K562 (cell line): ENCODE data around the gene SLC2A9. TPM values are rescaled to one million over a fixed set of nuclear protein-coding genes. Genes with fewer than 3 reads are reported as not detected.

Source experiments
- ATAC-seq: fragments of 200-7000 bp; cut with Tn5 transposase; 3 replicates; pipeline ENCODE4 v1.9.1; 2020; ENCODE audit warnings: moderate library complexity
- BruUV-seq: library from RNA; stranded (reverse); fragments of 400-500 nt; replicated peaks from 2 replicates; lab custom pipeline; 2021; lab: Mats Ljungman, UMichigan
- CTCF ChIA-PET: fragments of 300-600 bp; formaldehyde crosslinking; extraction: SDS; loops from one replicate; lab custom pipeline; 2021; ENCODE audit warnings: low intra/inter-chr PET ratio; lab: Yijun Ruan, JAX
- POLR2A ChIA-PET: fragments of 300-600, 350-650 bp; sonication (Branson Sonifier 250); formaldehyde crosslinking; extraction: SDS; loops from one replicate; lab custom pipeline; 2021; ENCODE audit warnings: antibody characterized with exemption, inconsistent platforms; lab: Yijun Ruan, JAX
- DNase-seq, 4 experiments: peaks; one replicate each; pipeline versions ENCODE4 v3.0.0 to v3.0.0-alpha.2; 2011 to 2018; ENCODE audit warnings: low spot score in 3 of 4, mixed read lengths in 3 of 4; ENCODE audit errors: extremely low read depth in 1 of 4
- FAIRE-seq: peaks from 2 replicates; lab custom pipeline; 2011; peaks lifted over from hg19 to GRCh38; lab: Jason Lieb, UNC
- H2AFZ ChIP-seq: 2 replicates; pipeline ENCODE4 v1.6.0; 2011; ENCODE audit warnings: low read depth, low read length, control low read depth, inconsistent platforms
- H3K27ac ChIP-seq: fragments of 200-600 bp; 3 replicates; pipeline ENCODE4 v1.8.0; 2011; ENCODE audit warnings: low read depth, mild to moderate bottlenecking, control low read depth, inconsistent platforms, low read length, moderate library complexity, mixed read lengths; ENCODE audit errors: extremely low read depth
- H3K27me3 ChIP-seq, 2 experiments: fragments of 300-600 bp in 1 of 2; 2 replicates in 1 of 2; 3 replicates in 1 of 2; pipeline versions ENCODE4 v1.6.0 to v1.8.0; 2011; ENCODE audit warnings: inconsistent platforms in 2 of 2, low read length in 2 of 2, mild to moderate bottlenecking in 1 of 2, mixed read lengths in 1 of 2, moderate library complexity in 1 of 2; ENCODE audit not compliant: control insufficient read depth in 2 of 2, insufficient read depth in 2 of 2
- H3K36me3 ChIP-seq: fragments of 300-600 bp; 3 replicates; pipeline ENCODE4 v1.8.0; 2011; ENCODE audit warnings: mild to moderate bottlenecking, low read length, inconsistent platforms; ENCODE audit not compliant: control insufficient read depth, insufficient read depth
- H3K4me1 ChIP-seq, 2 experiments: fragments of 200-600 bp in 1 of 2; replicated peaks in 1 of 2; 2 replicates in 1 of 2; 3 replicates in 1 of 2; pipeline versions ENCODE4 v1.5.1 to v1.8.0; 2011; ENCODE audit warnings: inconsistent platforms in 2 of 2, low read length in 2 of 2, mild to moderate bottlenecking in 1 of 2, mixed read lengths in 1 of 2, moderate library complexity in 1 of 2; ENCODE audit not compliant: control insufficient read depth in 2 of 2, insufficient read depth in 2 of 2
- H3K4me2 ChIP-seq: 2 replicates; pipeline ENCODE4 v1.6.1; 2011; ENCODE audit warnings: low read length, control low read depth, inconsistent platforms, mixed read lengths; ENCODE audit not compliant: insufficient read depth
- H3K4me3 ChIP-seq: fragments of 200-600 bp; sonication (generic), shearing (Covaris generic); 2 replicates; pipeline ENCODE4 v1.5.1; 2016; ENCODE audit warnings: control low read depth, inconsistent platforms
- H3K79me2 ChIP-seq: fragments of 200-600 bp; 3 replicates; pipeline ENCODE4 v1.8.0; 2011; ENCODE audit warnings: low read length, inconsistent platforms; ENCODE audit not compliant: control insufficient read depth, insufficient read depth
- H3K9ac ChIP-seq, 2 experiments: 2 replicates each; pipeline versions ENCODE4 v1.6.0 to v1.6.1; 2011; ENCODE audit warnings: low read depth in 2 of 2, low read length in 2 of 2, control low read depth in 1 of 2, inconsistent platforms in 1 of 2, mild to moderate bottlenecking in 1 of 2, mixed read lengths in 1 of 2; ENCODE audit not compliant: insufficient read depth in 1 of 2
- H3K9me1 ChIP-seq: one replicate; pipeline ENCODE4 v1.6.0; 2011; ENCODE audit warnings: inconsistent platforms, mild to moderate bottlenecking, low read length, moderate library complexity; ENCODE audit not compliant: control insufficient read depth, insufficient read depth
- H3K9me3 ChIP-seq: replicated peaks from 2 replicates; pipeline ENCODE4 v1.5.1; 2011; ENCODE audit warnings: low read depth, low read length, inconsistent platforms; ENCODE audit not compliant: control insufficient read depth, insufficient read depth
- H4K20me1 ChIP-seq: replicated peaks from 2 replicates; pipeline ENCODE4 v1.6.1; 2011; ENCODE audit warnings: low read length, inconsistent platforms, mixed read lengths; ENCODE audit not compliant: control insufficient read depth, insufficient read depth
- BCL6 ChIP-seq: fragments of 250-450 bp; sonication (Bioruptor Pico); IDR thresholded peaks from 2 replicates; pipeline ENCODE4 v1.4.0; 2020
- RFX1 ChIP-seq: fragments of 450-650 bp; IDR thresholded peaks from 2 replicates; pipeline ENCODE4 v1.6.1; 2016; ENCODE audit warnings: mild to moderate bottlenecking, moderate library complexity
- ZNF740 ChIP-seq, 3 experiments: fragments of 200-800 bp in 1 of 3; sonication (Bioruptor generic) in 1 of 3; sonication (generic) in 1 of 3; formaldehyde crosslinking in 1 of 3; IDR thresholded peaks; 2 replicates each; pipeline versions ENCODE4 v1.6.1 to v1.8.0; 2016 to 2022; ENCODE audit warnings: mild to moderate bottlenecking in 2 of 3, missing compliant biosample characterization in 2 of 3, missing genetic modification characterization in 2 of 3, missing genetic modification reagents in 1 of 3
- WGBS: fragments of 100-300 bp; shearing (Covaris generic); methylation state at CpG from one replicate; pipeline ENCODE4 v1.1.6; 2016; ENCODE audit warnings: low coverage, mixed read lengths; ENCODE audit not compliant: insufficient coverage; ENCODE audit errors: missing lambda C conversion rate; 5-methylcytosine and 5-hydroxymethylcytosine counted together
- in situ Hi-C: fragments of 300-500 bp; cut with MboI; formaldehyde crosslinking; loops from 4 replicates; pipeline ENCODE4 v1.15.0; 2018; ENCODE audit warnings: inconsistent platforms, mixed read lengths
- intact Hi-C: fragments of 100-400 bp; cut with micrococcal nuclease; formaldehyde crosslinking; loops from 2 replicates; pipeline ENCODE4 v1.14.2; 2022
- polyA plus RNA-seq, 8 experiments: library from polyadenylated mRNA; depleted of rRNA in 4 of 8; stranded (reverse) in 5 of 8; unstranded in 3 of 8; fragments of >200 nt; fragmentation: Nextera tagmentation in 2 of 8; fragmentation: Illumina TruSeq in 1 of 8; extraction: Ambion mirVana in 2 of 8; extraction: Trizol in 1 of 8; gene quantifications; 2 replicates each; pipeline versions ENCODE4 v1.2.1 to v1.2.3, GENCODE V29; 2011 to 2014; ENCODE audit warnings: inconsistent platforms in 1 of 8, missing spikeins in 1 of 8
- total RNA-seq, 7 experiments: library from RNA; depleted of rRNA in 6 of 7; stranded (reverse); fragments of >200 nt in 6 of 7; fragmentation: Illumina TruSeq in 2 of 7; extraction: Trizol in 2 of 7; gene quantifications; 2 replicates each; pipeline versions ENCODE4 v1.2.1 to v1.2.3, GENCODE V29; 2011 to 2021; ENCODE audit warnings: low replicate concordance in 1 of 7

SLC2A9 gene
- total and polyA plus RNA-seq, 9 of the 15 experiments (the other 6 are each of a cell fraction or from before 2014, with no cell fraction given) = 0.15 to 1.9 (median 0.76) TPM

- intact Hi-C loops = no loop called here
- no peak overlapping the region for H3K4me2 ChIP-seq
- H3K36me3 ChIP-seq = no peaks in the 10 kb centered on the region
- CTCF ChIA-PET = no interaction called here
- H2AFZ ChIP-seq = no peak overlapping the region
- no peaks in the 10 kb centered on the region for H3K79me2 ChIP-seq
- peaks cover 7 to 31% of the 10 kb centered on the region in 2 experiments for H3K27me3 ChIP-seq
- no peak overlapping the region for H3K4me3 ChIP-seq
- H4K20me1 ChIP-seq = no peaks in the 10 kb centered on the region
- no peak for TF ChIP-seq BCL6 (CRISPR knock-in tag)
- TF ChIP-seq RFX1 = peak; percentile 12; the same call in 1 of the 2 replicates
- TF ChIP-seq, all 486 proteins: peak for 1
- Histone ChIP-seq H3K9me1 (no peaks in the 10 kb centered on the region), H3K9ac (no peak overlapping the region), H3K4me1 (no peaks in the 10 kb centered on the region), H3K27ac (no peak overlapping the region), H3K9me3 (no peaks in the 10 kb centered on the region)
- POLR2A ChIA-PET = no interaction called here
- DNase-seq (no peak), FAIRE-seq (no peak), ATAC-seq (no peak)
- 1% methylated on average over 8 of the region's 8 CpGs for WGBS
- BruUV-seq = no TSS peak
- in situ Hi-C loops = no loop called here
Observed at GRCh38 chr4:10056334-10057022, 35.2 kb upstream of the SLC2A9 start.

- Histone ChIP-seq H3K79me2 (no peaks in the 10 kb centered on the region), H3K27ac (no peak overlapping the region), H3K27me3 (peaks cover 9 to 35% of the 10 kb centered on the region in 2 experiments), H3K9ac (no peak overlapping the region), H4K20me1 (no peaks in the 10 kb centered on the region), H3K9me3 (no peaks in the 10 kb centered on the region), H3K4me3 (no peak overlapping the region), H3K36me3 (no peaks in the 10 kb centered on the region), H3K9me1 (no peaks in the 10 kb centered on the region), H2AFZ (no peak overlapping the region), H3K4me1 (no peaks in the 10 kb centered on the region), H3K4me2 (no peak overlapping the region)
- CTCF ChIA-PET = no interaction called here
- FAIRE-seq (no peak), ATAC-seq (no peak), DNase-seq (no peak)
- in situ Hi-C loops = no loop called here
- TF ChIP-seq ZNF740 (CRISPR knock-in tag; IDR thresholded peaks at IDR 0.05) (no peak), ZNF740 (tag; IDR thresholded peaks at IDR 0.05) (no peak)
- no TSS peak for BruUV-seq
- WGBS = 2% methylated on average over 4 of the region's 4 CpGs
- POLR2A ChIA-PET = no interaction called here
- intact Hi-C loops = no loop called here
Observed at GRCh38 chr4:10055871-10056270, 34.6 kb upstream of the SLC2A9 start.
